OCI-LY3 (cell line): ENCODE data around the gene GNAQ.

ENCODE experiments used
- CTCF ChIP-seq: fragments of 200-600, 300-600 bp; sonication (generic); IDR thresholded peaks from 2 replicates; pipeline ENCODE4 v1.5.1; 2014; ENCODE audit warnings: antibody characterized with exemption, low read length, low read depth
- EZH2phosphoT487 ChIP-seq: fragments of 200-600 bp; shearing (Covaris generic); IDR thresholded peaks from 2 replicates; pipeline ENCODE4 v1.6.1; 2018; ENCODE audit warnings: antibody characterized with exemption, mixed run types, low read depth

- no peak for TF ChIP-seq CTCF
- no peak for TF ChIP-seq EZH2phosphoT487
Measured at GRCh38 chr9:77819657-77820056, 212.0 kb downstream of the GNAQ start.
